HG03575 (cell line): ENCODE data around the gene USP54.
A peak's percentile ranks its signal among the peaks of the same experiment; 100 is the strongest.

Experiments used
- ATAC-seq: cut with Tn5 transposase; IDR thresholded peaks from one replicate; pipeline ENCODE4 v1.9.1; 2021; ENCODE audit not compliant: unreplicated experiment, insufficient number of reproducible peaks, low FRiP score; ENCODE audit errors: extremely low read depth

Gene USP54

DNA sequence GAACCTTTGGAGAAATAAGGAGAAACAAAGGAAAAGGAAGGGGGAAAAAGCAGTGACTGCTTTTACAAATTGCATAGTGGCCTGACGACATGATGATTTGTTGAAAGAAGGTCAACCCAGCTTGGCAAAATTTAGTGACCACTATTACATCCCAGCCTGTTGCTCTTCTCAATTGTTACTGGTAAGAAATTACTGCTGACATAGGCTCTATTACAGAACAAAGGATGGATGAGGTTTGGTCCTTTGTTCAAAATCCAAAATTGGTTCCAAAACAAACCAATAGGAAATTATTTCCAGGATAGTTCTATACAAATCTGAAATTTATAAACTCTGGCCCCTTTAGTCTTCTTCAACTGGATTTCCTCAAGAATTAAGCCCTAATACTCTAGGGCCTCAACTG is 39.6 kb downstream of the USP54 start:
- no peak for ATAC-seq

DNA sequence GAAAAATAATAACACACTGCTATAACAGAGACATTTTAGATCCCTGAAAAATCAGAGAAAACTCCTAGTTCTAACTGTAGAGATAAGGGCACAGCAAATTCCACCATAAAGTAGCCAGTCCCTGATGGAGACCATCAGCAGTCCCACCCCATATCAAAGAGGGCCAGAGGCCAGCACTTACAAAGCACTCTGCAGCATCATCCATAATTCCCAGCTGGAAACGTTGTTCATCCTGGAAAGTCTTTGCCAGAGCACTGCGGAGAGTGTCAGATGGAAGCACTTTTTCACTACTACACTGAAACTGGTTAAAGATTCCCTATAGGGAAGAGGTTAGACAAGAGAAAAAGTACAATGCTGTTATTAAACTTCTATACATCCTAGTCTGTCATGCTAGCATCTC is 45.8 kb downstream of the USP54 start:
- ATAC-seq = no peak

DNA sequence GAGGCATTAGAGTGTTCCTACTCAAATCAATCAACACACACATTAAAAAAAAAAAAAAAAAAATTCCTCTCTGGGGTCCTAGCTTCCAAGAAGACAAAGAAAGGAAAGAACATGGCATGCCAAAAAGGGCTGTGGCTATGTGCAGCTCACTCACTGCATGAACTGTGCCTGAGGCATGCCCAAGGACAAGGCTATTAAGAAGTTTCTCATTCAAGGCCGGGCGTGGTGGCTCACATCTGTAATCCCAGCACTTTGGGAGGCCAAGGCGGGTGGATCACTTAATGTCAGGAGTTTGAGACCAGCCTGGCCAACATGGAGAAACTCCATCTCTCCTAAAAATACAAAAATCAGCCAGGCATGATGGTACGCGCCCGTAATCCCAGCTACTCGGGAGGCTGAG is 53.4 kb downstream of the USP54 start:
- ATAC-seq = no peak

DNA sequence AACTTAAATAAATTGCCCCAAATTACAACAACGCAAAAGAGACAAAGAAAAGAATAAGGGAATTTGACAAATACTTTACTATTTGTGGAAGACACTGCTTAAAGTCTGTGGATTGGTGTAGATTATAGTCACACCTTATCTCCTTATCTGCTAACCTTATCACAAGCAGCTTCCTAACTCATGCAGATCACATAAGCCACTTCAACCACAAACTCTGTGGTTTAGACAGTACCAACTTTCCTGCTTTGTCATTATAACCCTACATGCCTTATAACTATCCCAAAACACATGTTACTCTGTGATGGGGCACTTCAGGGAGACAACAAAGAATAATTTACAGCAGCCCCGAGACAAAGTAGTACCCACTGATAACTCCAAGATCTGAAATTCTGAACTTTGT is 53.9 kb downstream of the USP54 start:
- no peak for ATAC-seq

DNA sequence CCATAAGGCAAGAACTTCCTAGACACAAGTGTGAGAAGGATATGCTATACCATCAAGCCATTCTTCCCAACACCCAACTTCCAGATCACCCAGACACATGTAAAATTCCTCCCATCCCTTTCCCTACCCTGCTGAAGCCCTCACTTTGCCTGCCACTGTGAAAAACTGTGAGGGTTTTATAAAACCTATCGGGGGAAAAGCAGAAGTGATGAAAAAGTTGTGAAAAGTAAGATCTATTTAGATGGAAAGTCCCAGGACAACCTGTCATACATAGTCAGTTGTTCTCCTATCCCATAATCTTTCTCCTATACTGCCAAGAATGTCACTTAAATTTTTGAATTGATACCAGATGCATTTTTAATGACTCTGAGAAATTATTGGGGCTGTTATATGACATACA is 56.3 kb downstream of the USP54 start:
- no peak for ATAC-seq

DNA sequence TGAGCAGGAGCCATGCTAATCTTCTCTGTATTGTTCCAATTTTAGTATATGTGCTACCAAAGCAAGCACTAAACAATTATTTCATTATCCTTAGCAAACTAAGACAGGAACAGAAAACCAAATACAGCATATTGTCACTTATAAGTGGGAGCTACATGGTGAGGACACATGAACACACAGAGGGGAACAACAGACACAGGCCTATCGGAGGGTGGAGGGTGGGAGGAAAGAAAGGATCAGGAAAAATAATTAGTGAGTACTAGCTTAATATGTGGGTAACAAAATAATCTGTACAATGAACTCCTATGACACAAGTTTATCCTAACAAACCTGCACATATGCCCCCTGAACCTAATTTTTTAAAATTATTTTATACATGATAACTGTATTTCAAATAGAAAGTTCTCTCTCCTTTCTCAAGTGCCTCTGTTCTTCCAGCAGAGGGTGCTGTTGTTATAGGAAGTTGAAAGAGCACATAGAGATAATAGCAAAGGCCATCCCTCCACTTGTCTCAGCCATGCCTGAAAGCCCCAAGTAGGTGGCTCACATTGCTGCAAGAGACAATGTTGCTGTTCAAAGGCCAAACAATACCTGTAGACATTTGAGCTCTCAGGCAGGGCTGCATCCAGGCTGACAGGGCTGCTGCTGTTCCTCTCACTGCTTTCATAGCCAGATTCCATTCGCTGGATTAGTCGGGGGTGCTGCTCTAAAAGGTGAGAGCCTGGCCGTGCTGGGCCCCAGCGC is 61.9 kb downstream of the USP54 start:
- no peak for ATAC-seq

DNA sequence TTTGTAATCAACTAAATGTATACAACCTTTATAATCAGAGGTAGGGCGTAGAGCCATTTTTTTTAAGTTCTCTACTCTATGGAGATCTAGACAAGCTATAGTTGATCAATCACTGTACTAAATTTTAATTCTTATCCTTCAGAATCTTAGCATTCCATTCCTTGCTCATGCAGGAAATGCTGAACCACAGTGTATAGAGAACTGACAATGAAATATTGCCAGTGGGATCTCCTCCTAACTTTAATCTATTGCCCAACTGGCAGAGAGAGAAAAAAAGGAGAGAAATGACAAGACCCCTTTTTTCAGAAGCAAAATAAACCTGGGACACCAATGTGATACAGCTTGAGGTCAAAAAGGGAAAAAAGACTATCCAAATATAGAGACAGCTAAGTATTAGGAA is 68.9 kb downstream of the USP54 start:
- ATAC-seq = no peak

DNA sequence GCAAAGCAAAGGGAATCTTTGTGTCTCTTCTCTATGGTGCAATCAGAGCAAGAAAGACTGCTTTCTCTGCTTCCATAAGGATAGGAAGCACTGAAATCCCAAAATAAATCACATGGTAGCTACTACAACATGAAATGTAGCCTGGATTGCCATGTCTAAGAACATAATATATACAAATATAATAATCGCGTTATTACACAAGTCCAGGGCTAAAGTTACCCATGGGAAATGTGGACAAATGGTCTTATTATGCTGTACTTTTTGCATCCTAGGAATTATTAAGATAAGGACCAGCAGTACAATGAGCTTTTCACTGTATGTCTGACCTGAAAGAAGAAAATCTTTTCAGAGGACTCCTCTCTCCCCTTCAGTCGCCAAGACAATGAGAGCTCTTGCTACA is 71.8 kb downstream of the USP54 start:
- no peak for ATAC-seq

DNA sequence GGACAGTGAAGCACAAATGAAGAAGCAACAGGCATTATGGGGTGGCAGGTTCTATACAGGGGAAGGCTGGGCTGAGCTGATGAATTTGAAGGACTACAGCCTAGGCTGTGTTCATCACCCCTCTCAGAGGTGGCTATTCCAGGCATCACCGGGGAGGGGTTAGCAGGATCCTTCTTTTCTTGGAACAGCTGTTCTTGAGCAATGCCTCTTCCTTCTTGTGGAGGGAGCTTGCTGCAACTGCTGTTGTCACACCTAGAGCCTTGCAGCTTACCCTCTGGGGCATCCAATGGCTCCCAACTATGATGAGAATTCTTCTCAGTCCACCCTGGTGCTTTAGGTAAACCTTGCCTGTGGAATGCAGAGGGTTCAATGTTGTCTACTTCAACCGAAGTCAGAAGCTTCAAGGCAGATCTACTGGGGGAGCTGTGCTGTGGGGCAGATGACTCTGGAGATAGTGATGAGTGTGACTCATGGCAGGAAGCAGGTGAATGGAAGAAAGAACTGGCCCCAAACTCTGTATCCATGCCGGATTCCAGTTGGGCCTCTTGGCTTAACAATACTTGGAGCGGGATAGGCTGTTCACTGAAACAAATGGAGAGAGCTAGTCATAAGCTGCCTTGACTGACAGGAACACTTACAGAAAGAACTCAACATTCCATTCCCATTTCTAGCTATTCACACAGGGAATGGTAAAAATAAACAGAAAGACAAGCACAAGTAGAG is 73.8 kb downstream of the USP54 start:
- no peak for ATAC-seq

DNA sequence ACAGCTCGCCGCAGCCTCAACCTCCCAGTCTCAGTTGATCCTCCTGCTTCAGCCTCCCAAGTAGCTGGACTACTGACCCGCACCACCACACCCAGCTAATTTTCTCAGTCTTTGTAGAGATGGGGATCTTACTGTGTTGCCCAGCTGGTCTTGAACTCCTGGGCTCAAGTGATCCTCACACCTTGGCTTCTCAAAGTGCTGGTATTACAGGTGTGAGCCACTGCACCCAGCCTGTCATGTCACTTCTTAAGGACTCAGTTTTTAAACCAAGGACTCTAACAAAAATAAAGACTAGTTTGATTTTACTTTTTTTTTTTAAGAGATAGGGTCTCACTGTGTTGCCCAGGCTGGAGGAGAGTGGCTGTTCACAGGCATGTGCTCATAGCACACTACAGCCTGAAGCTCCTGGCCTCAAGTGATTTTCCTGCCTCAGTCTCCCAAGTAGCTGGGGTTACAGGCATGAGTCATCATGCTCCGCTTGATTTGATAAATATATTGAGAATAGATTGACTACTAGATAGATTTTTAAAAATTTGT is 78.9 kb downstream of the USP54 start:
- no peak for ATAC-seq

DNA sequence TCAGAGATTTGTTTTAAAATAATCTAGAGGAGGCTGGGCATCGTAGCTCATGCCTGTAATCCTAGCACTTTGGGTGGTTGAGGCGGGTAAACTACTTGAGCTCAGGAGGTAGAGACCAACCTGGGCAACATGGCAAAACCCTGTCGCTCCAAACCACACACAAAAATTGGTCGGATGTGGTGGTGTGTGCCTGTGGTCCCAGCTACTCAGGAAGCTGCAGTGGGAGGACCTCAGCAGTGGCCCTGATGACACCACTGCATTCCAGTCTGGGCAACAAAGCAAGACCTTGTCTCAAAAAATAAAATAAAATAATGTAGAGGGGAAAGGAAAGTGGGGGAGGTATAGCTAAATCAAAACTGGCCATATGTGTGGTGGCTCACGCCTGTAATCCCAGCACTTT is 81.4 kb downstream of the USP54 start:
- ATAC-seq = no peak

DNA sequence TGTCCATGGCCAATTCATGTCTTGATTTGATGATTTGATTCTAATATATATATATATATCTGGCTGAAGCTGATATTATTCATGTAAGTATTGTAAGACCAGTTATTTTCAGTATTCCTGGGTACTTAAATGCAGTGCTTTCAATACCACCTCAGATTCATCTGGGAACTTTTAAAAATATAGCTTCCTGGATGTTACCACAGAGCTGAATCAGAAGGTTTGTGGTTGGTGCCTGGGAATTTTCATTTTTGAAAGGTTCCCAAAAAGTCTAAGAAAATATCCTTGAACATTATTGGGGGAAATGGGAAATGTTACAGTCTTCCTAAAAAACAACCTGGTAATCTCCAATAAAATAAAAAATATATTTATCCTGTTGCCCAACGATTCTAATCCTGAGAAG is 84.7 kb downstream of the USP54 start:
- no peak for ATAC-seq

DNA sequence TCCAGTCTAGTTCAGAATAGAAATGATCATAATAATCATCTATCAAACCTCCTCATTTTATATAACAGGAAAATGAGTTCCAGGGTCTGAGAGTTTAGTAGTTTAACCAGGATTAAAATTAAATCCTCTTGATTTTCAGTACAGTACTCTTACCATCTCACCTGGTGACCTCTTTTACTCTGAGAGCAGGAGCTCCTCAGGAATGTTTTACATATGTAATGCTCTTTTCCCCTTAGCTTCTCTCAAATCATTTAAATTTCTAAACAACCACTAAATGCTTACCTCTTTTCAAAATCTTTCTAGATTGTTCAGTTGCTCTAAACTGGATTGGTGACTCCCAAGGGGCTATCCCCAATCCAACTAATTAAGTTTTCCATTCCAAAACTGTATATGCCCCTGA is 85.1 kb downstream of the USP54 start:
- no peak for ATAC-seq

DNA sequence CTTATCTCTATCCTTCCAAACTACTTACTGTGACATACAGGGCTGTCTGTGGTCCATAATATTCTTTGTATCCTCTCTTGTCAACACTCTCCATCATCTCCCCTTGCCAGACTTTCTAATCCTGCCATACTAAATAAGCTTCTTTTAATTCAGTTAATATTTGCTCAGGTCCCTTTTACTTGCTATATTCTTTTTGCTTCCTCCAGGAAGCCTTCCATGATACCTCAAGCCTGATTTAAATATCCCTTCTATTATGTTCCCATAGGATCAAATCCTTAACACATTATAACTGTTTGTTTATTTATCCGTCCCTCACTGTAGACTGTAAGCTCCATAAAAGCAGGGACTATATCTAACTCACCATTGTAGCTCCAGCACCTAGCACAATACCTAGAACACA is 88.1 kb downstream of the USP54 start:
- no peak for ATAC-seq

DNA sequence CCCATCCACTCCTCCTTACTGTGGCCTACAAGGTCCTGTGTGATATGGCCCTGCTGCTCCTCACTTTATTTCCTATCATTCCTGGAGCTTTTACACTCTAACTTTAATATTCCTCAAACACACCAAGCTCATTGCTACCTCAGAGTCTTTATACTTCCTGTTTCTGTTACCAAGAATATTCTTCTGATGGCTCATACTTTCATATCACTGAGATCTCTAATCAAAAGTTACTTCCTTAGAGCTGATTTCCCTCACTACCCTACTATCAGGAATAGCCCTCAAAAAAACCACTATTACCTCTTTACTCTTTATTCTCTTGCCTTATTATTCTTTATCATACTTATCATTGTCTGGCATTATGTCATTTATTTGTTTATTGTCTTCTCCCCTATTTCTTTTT is 89.5 kb downstream of the USP54 start:
- ATAC-seq = no peak

DNA sequence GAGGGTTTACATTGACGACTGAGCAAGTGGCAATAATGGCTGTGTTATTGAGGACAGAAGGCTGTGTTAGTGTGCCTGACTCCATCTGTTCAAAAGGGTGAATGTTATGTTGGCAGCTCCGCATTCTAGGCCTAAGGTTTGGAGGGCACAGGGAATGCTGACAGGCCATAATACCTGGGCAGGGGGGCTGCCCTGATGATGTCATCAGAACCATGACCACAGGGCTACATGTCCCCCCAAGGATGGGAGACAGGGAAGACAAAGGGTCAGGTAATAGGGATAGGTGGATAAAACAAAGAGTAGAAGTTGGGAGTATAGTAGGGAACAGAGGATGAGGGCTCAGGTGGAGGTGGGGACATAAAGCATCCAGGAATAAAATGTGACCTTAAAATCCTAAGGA is 93.5 kb downstream of the USP54 start:
- ATAC-seq = no peak

DNA sequence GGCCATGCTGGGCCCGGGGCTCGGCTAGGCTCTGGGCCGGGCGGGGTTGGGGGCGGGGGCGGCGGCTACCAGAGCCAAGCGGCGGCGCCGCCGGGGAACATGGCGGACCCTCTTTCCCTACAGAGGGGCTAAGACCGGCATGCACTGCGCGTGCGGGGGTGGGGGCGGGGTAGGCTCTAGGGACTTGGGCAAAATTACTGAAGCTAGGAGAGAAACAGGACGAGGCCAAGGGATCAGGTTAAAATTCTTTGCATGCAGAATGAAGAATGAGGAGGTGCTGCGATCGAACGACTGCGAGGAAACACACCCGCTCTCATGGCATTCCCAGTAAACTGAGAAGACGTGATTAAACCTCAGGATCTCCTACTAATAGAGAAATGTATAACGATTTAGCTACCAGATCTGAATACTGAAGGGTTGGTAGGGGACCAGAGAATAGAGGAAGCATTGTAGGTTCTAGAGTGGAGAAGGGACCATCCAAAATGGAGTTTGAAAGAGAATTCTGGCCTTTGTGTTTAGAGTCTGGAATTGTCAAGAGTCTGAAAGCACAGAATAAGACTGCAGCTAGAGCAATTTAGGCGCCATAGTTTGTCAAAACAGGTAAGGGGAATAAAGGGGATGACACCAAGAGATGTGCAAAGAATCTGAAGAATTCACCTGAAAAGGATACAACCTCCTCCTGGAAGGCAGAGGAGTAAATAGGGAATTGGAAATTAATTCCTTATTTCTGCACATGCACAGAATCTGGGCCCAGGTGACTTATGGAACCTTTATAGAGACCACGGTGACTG is 95.1 kb downstream of the USP54 start, which contains the start of gene PPP3CB:
Gene PPP3CB, minus strand, starts transcription at position 141 of the 791 bp plus-strand sequence. Its CDS starts 135 bp downstream, at position 6.
- ATAC-seq = peak; percentile 27

DNA sequence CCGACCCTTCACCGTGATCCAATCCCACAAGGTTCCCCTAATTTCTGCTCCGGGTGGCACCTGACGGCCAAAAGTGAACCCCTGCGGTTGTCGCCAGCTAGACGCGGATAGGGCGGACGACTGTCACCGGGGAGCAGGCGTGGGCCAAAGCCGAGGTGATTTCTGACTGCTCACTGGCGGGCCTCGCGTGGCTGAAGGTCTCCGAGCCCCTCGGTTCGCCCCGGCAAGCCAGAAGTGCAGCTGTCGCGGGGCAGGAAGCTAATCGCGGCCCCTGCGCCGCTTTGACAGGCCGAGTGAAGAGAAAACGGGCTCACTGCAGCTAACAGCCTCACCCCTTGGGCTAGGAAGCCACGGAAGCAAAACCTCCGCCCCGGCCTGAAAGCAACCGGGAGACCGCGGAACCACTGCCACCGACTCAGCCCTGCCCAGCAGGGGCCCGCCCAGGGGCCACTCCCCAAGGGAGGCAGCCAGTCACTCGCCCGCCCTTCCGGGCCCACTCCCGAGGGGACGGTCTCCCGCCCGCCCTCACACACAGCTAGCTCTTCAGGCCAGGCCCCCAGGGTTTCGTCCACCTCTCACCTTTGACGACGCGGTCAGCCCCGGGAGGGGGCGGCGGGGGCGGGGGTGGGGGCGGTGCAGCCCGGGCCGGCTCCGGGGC is 95.8 kb downstream of the USP54 start:
- ATAC-seq = peak; percentile 55

DNA sequence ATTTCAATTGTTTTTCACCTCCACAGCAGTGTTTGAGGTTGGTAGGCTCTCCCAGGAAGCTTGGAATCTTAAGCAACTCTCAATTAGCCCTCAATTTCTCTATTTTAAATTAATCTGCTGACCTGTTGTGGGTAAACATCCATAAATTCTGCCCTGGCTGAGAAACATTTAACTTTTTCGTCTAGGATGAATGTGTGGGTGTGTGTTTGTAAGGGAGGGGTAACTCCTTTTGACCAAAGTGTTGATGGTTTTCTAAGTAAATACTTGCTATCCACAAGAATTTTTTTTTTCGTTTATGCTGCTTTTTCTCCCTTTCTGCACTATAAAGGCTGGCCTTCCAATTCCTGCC is 96.3 kb downstream of the USP54 start:
- no peak for ATAC-seq
